Ascending aorta (tissue), 2 donors: ENCODE measurements around the gene TAGLN. TPM values are rescaled to one million over a fixed set of nuclear protein-coding genes. Genes with fewer than 3 reads are reported as not detected.

Experiments used
- DNase-seq, 2 donors: peaks; one replicate each; pipeline ENCODE4 v3.0.0-alpha.2; 2019; ENCODE audit warnings: low spot score in 2 of 2
- H3K27ac ChIP-seq, 2 donors: fragments of 200-600 bp; sonication (generic); one replicate each; pipeline ENCODE4 v1.5.1; 2016 to 2017; ENCODE audit warnings: mild to moderate bottlenecking in 1 of 2
- H3K27me3 ChIP-seq: fragments of 200-600 bp; sonication (generic); one replicate; pipeline ENCODE4 v1.5.1; 2017
- H3K36me3 ChIP-seq, 2 donors: fragments of 200-600 bp; sonication (generic); one replicate each; pipeline ENCODE4 v1.5.1; 2016
- H3K4me1 ChIP-seq, 2 donors: fragments of 200-600 bp; sonication (generic); one replicate each; pipeline ENCODE4 v1.5.1; 2016 to 2017; ENCODE audit warnings: mild to moderate bottlenecking in 1 of 2
- H3K4me3 ChIP-seq, 2 donors: fragments of 200-600 bp; sonication (generic); one replicate each; pipeline ENCODE4 v1.5.1; 2016 to 2017; ENCODE audit warnings: mild to moderate bottlenecking in 1 of 2
- H3K9me3 ChIP-seq, 2 donors: fragments of 200-600 bp; sonication (generic); one replicate each; pipeline ENCODE4 v1.5.1; 2016
- intact Hi-C: fragments of 100-400 bp; cut with DNase I; formaldehyde crosslinking; loops from one replicate; pipeline ENCODE4 v1.15.1; 2023
- total RNA-seq: library from RNA; depleted of rRNA; stranded (reverse); fragments of >200 nt; gene quantifications from one replicate; pipeline ENCODE4 v1.1.0, GENCODE V29; 2016
- TF ChIP-seq, protein P1 (sequence below), 3 experiments: fragments of 200-600 bp in 2 of 3; fragments of 450-650 bp in 1 of 3; sonication (generic) in 2 of 3; IDR thresholded peaks; one replicate each; pipeline ENCODE4 v1.5.1; 2016 to 2019; ENCODE audit warnings: antibody characterized with exemption in 3 of 3, mild to moderate bottlenecking in 1 of 3, moderate library complexity in 1 of 3

TAGLN gene
- total RNA-seq, 1 donor from 2014 or later = 6,542 TPM

GRCh38 chr11:117223741-117224689 is 24.8 kb downstream of the TAGLN start:
- intact Hi-C loops = no loop called here
- peak in 1 of 2 donors; percentile 64 for DNase-seq
- H3K36me3 ChIP-seq = peaks cover 30 to 41% of the 10 kb centered on the region in 2 donors
- no peak overlapping the region for H3K4me3 ChIP-seq
- no peaks in the 10 kb centered on the region for H3K27me3 ChIP-seq
- peak overlapping the region; percentile 90 to 94 for H3K27ac ChIP-seq
- H3K4me1 ChIP-seq = peaks cover 20 to 34% of the 10 kb centered on the region in 2 donors
- no peaks in the 10 kb centered on the region for H3K9me3 ChIP-seq
- TF ChIP-seq, protein P1, sequence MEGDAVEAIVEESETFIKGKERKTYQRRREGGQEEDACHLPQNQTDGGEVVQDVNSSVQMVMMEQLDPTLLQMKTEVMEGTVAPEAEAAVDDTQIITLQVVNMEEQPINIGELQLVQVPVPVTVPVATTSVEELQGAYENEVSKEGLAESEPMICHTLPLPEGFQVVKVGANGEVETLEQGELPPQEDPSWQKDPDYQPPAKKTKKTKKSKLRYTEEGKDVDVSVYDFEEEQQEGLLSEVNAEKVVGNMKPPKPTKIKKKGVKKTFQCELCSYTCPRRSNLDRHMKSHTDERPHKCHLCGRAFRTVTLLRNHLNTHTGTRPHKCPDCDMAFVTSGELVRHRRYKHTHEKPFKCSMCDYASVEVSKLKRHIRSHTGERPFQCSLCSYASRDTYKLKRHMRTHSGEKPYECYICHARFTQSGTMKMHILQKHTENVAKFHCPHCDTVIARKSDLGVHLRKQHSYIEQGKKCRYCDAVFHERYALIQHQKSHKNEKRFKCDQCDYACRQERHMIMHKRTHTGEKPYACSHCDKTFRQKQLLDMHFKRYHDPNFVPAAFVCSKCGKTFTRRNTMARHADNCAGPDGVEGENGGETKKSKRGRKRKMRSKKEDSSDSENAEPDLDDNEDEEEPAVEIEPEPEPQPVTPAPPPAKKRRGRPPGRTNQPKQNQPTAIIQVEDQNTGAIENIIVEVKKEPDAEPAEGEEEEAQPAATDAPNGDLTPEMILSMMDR (IDR thresholded peaks at IDR 0.05) = no peak

DNA sequence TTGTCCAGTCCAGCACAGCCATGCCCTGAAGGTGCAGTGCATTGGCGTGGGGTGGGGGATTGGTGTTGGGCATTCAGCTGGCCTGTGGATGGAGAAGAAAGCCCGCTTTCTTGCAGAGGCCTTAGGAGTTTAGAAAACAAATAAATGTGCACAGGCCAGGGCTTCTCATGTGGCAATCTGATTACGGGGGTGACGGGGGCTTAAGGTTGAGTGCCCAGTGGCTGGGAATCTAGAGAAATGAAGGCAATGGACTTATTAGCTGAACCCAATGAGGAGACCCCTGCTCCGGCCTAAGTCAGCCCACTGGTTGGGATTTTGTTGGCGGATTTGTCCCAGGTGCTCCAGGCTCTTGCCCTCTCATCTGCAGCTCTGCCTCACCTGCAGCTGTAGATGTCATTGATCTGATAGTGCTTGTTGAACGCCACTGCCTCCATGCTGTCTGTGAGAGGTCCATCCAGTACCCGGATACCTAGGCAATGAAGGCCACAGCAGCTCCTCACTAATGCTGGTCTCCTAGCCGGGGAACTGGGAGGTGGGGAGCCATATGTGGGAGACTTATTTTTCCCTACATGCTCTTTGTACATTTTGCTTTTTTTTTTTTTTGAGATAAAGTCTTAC is 26.5 kb downstream of the TAGLN start:
- peak in 1 of 2 donors; percentile 61 for DNase-seq
- intact Hi-C loops = loop anchor here (1.0 to 5.0 kb wide), 4 partner anchors 27 to 435 kb away; partner anchors contain the start of gene APOA5
- Histone ChIP-seq H3K4me1 (peaks cover 6 to 24% of the 10 kb centered on the region in 2 donors), H3K9me3 (no peaks in the 10 kb centered on the region), H3K36me3 (peaks cover 36 to 49% of the 10 kb centered on the region in 2 donors), H3K27me3 (no peaks in the 10 kb centered on the region), H3K4me3 (no peak overlapping the region), H3K27ac (peak overlapping the region in 1 of 2 donors; percentile 6)
- TF ChIP-seq, protein P1 (IDR thresholded peaks at IDR 0.05) = no peak

GRCh38 chr11:117226388-117227385 is 27.5 kb downstream of the TAGLN start:
- TF ChIP-seq, protein P1 (IDR thresholded peaks at IDR 0.05) = peak; percentile 71 to 87 (median 83)
- peak in 1 of 2 donors; percentile 71 for DNase-seq
- Histone ChIP-seq H3K9me3 (no peaks in the 10 kb centered on the region), H3K27ac (peak overlapping the region in 1 of 2 donors; percentile 16), H3K4me3 (no peak overlapping the region), H3K36me3 (peaks cover 36 to 49% of the 10 kb centered on the region in 2 donors), H3K4me1 (peaks cover 7 to 19% of the 10 kb centered on the region in 2 donors), H3K27me3 (no peaks in the 10 kb centered on the region)
- intact Hi-C loops = loop anchor here (1.0 to 5.0 kb wide), 4 partner anchors 28 to 436 kb away; partner anchors contain the start of gene APOA5

DNA sequence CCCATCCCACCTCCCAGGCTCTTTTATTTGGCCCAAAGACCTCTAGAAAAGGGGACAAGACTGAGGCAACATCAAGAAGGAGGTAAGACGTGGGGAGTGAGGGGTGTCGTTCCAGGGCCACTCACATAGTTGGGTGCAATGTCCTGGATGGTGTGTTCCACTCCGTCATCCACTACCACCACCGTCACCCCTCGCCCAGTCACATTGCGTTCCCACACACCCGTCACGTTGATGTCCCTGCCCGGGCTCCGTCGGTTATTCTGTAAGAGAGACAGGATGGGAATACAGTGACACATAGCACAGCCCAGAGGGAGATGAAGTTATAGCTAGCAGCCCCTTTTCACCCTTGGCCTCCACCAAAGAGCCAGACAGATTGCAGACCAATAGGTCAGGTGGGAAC is 28.9 kb downstream of the TAGLN start:
- H3K9me3 ChIP-seq = no peaks in the 10 kb centered on the region
- peaks cover 10 to 15% of the 10 kb centered on the region in 2 donors for H3K4me1 ChIP-seq
- TF ChIP-seq, protein P1 (IDR thresholded peaks at IDR 0.05) = no peak
- H3K27ac ChIP-seq = no peak overlapping the region
- no peaks in the 10 kb centered on the region for H3K27me3 ChIP-seq
- no peak overlapping the region for H3K4me3 ChIP-seq
- H3K36me3 ChIP-seq = peaks cover 35 to 49% of the 10 kb centered on the region in 2 donors
- peak in 1 of 2 donors; percentile 60 for DNase-seq
- intact Hi-C loops = loop anchor here (5.0 kb wide), 1 partner anchor 351 kb away; no protein-coding TSS in a partner anchor
